Measurements from ENCODE around the gene UFD1. TPM values are rescaled to one million over a fixed set of nuclear protein-coding genes. Genes with fewer than 3 reads are reported as not detected.

Gene UFD1
- total RNA-seq, 8 experiments from 2014 or later: 18.1 to 100 (median 51.4) TPM

GRCh38 chr22:19419086-19419463, 59.9 kb downstream of the UFD1 start:
- WGBS, 10 experiments: 67 to 100% (median 82%) methylated on average over 1 to 4 of the region's 5 CpGs; no CpG with 5 or more reads in 6 of the 10 experiments
- peak overlapping the region in 1 of 2 donors; percentile 48 for H3K27ac ChIP-seq

DNA sequence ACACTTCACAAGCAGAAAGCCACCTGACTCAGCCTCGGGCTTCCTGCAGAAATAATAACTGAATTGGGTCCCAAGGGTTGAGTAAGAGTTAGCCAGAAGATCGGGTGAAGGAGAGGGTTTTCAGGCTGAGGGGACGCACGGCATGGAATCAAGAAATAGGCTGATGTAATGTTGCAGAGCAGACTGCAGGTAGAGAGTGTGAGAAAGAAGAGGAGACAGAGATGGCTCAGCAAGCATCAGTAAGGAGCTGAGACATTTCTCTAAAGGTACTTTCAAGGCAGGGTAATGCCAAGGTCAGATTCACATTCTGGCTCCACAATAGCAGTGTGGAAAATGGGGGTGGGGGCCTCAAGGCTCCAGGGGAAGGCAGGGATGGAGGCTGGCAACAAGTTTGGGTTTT, 66.1 kb downstream of the UFD1 start:
- H3K4me3 ChIP-seq: no peak overlapping the region
- peak overlapping the region; percentile 45 to 49 for H3K27ac ChIP-seq
- WGBS, 10 experiments: 60 to 100% (median 92%) methylated on average over 1 to 4 of the region's 4 CpGs; no CpG with 5 or more reads in 4 of the 10 experiments
- peaks cover 0 to 8% of the 10 kb centered on the region in 2 donors for H3K4me1 ChIP-seq (replicated peaks in 1 of 2)
- ATAC-seq (replicated peaks in 6 of 8): peak in 4 of 8 experiments; percentile 38 to 85 (median 80)
- in situ Hi-C loops (cut with MboI; ENCODE audit: low pct_unique_long_range_greater_than_20kb in 2 of 9, low sequenced_read_pairs in 9 of 9, unreplicated experiment in 9 of 9): no loop called here

More at GRCh38 chr22:19419086-19419463, 59.9 kb downstream of the UFD1 start:
- ATAC-seq (replicated peaks in 6 of 8): no peak
- no peaks in the 10 kb centered on the region for H3K4me1 ChIP-seq (replicated peaks in 1 of 2)
- in situ Hi-C loops (cut with MboI; ENCODE audit: low pct_unique_long_range_greater_than_20kb in 2 of 9, low sequenced_read_pairs in 9 of 9, unreplicated experiment in 9 of 9): no loop called here
- no peak overlapping the region for H3K4me3 ChIP-seq

- peak overlapping the region in 1 of 2 donors; percentile 45 for H3K27ac ChIP-seq
- ATAC-seq (replicated peaks in 6 of 8): peak in 5 of 8 experiments; percentile 43 to 87 (median 85)
- in situ Hi-C loops (cut with MboI; ENCODE audit: low pct_unique_long_range_greater_than_20kb in 2 of 9, low sequenced_read_pairs in 9 of 9, unreplicated experiment in 9 of 9): no loop called here
- H3K4me3 ChIP-seq: no peak overlapping the region
- whole genome bisulfite sequencing, 10 experiments: 75 to 100% (median 93%) methylated on average over 2 to 4 of the region's 4 CpGs; no CpG with 5 or more reads in 2 of the 10 experiments
- peaks cover 0 to 8% of the 10 kb centered on the region in 2 donors for H3K4me1 ChIP-seq (replicated peaks in 1 of 2)
Observed at GRCh38 chr22:19412478-19412877, 66.5 kb downstream of the UFD1 start.

- Histone ChIP-seq H3K4me3 (no peak overlapping the region), H3K27ac (no peak overlapping the region), H3K4me1 (replicated peaks in 1 of 2) (peaks cover 0 to 8% of the 10 kb centered on the region in 2 donors)
- no peak for ATAC-seq (replicated peaks in 6 of 8)
- in situ Hi-C loops (cut with MboI; ENCODE audit: low pct_unique_long_range_greater_than_20kb in 2 of 9, low sequenced_read_pairs in 9 of 9, unreplicated experiment in 9 of 9): no loop called here
- 100% methylated on average over 1 of the region's 1 CpG; no CpG with 5 or more reads in 8 of the 10 experiments for WGBS, 10 experiments
Observed at GRCh38 chr22:19411690-19412045, 67.3 kb downstream of the UFD1 start.

GRCh38 chr22:19410941-19411689, 67.9 kb downstream of the UFD1 start:
- 82 to 100% (median 92%) methylated on average over 1 to 5 of the region's 6 CpGs; no CpG with 5 or more reads in 1 of the 10 experiments for WGBS, 10 experiments
- Histone ChIP-seq H3K4me3 (no peak overlapping the region), H3K4me1 (replicated peaks in 1 of 2) (peaks cover 0 to 8% of the 10 kb centered on the region in 2 donors), H3K27ac (peak overlapping the region in 1 of 2 donors; percentile 53)
- ATAC-seq (replicated peaks in 6 of 8): no peak
- in situ Hi-C loops (cut with MboI; ENCODE audit: low pct_unique_long_range_greater_than_20kb in 2 of 9, low sequenced_read_pairs in 9 of 9, unreplicated experiment in 9 of 9): no loop called here

GRCh38 chr22:19407649-19408606, 71.1 kb downstream of the UFD1 start:
- 71 to 100% (median 94%) methylated on average over 1 to 10 of the region's 16 CpGs for WGBS, 10 experiments
- H3K4me1 ChIP-seq (replicated peaks in 1 of 2): peaks cover 0 to 4% of the 10 kb centered on the region in 2 donors
- ATAC-seq (replicated peaks in 6 of 8): no peak
- in situ Hi-C loops (cut with MboI; ENCODE audit: low pct_unique_long_range_greater_than_20kb in 2 of 9, low sequenced_read_pairs in 9 of 9, unreplicated experiment in 9 of 9): no loop called here
- H3K27ac ChIP-seq: no peak overlapping the region
- H3K4me3 ChIP-seq: no peak overlapping the region

DNA sequence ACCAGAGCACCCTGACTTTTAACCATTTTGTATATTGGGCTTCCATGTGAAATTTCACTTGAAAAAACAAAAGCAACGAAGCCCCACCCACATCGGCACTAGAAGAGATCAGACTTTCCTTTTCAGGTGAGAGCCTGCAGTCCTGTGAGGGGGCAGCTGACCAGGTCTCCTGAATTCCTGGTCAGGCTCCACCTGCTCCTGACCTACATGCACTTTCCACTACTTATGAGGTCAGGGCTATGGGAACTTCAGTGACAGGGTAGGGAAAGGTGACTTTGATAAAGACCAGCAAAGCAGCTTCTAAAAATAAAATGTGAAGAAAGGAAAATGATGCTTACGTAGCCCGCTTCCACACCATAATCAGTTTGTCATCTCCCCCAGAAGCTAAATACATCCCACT, 72.1 kb downstream of the UFD1 start:
- Histone ChIP-seq H3K27ac (peak overlapping the region in 1 of 2 donors; percentile 49), H3K4me3 (no peak overlapping the region), H3K4me1 (replicated peaks in 1 of 2) (no peaks in the 10 kb centered on the region)
- ATAC-seq (replicated peaks in 6 of 8): no peak
- WGBS, 10 experiments: 67 to 100% (median 90%) methylated on average over 1 to 4 of the region's 4 CpGs; no CpG with 5 or more reads in 1 of the 10 experiments
- in situ Hi-C loops (cut with MboI; ENCODE audit: low pct_unique_long_range_greater_than_20kb in 2 of 9, low sequenced_read_pairs in 9 of 9, unreplicated experiment in 9 of 9): no loop called here

GRCh38 chr22:19406281-19406811, 72.6 kb downstream of the UFD1 start:
- Histone ChIP-seq H3K4me1 (replicated peaks in 1 of 2) (no peaks in the 10 kb centered on the region), H3K4me3 (no peak overlapping the region), H3K27ac (peak overlapping the region in 1 of 2 donors; percentile 16)
- no peak for ATAC-seq (replicated peaks in 6 of 8)
- 83 to 100% (median 97%) methylated on average over 1 to 3 of the region's 3 CpGs; no CpG with 5 or more reads in 4 of the 10 experiments for WGBS, 10 experiments
- in situ Hi-C loops (cut with MboI; ENCODE audit: low pct_unique_long_range_greater_than_20kb in 2 of 9, low sequenced_read_pairs in 9 of 9, unreplicated experiment in 9 of 9): no loop called here

- in situ Hi-C loops (cut with MboI; ENCODE audit: low pct_unique_long_range_greater_than_20kb in 2 of 9, low sequenced_read_pairs in 9 of 9, unreplicated experiment in 9 of 9): no loop called here
- Histone ChIP-seq H3K27ac (no peak overlapping the region), H3K4me3 (no peak overlapping the region), H3K4me1 (replicated peaks in 1 of 2) (no peaks in the 10 kb centered on the region)
- 67 to 94% methylated on average over 1 to 4 of the region's 8 CpGs; no CpG with 5 or more reads in 8 of the 10 experiments for WGBS, 10 experiments
- no peak for ATAC-seq (replicated peaks in 6 of 8)
Observed at GRCh38 chr22:19405652-19406051, 73.3 kb downstream of the UFD1 start.

DNA sequence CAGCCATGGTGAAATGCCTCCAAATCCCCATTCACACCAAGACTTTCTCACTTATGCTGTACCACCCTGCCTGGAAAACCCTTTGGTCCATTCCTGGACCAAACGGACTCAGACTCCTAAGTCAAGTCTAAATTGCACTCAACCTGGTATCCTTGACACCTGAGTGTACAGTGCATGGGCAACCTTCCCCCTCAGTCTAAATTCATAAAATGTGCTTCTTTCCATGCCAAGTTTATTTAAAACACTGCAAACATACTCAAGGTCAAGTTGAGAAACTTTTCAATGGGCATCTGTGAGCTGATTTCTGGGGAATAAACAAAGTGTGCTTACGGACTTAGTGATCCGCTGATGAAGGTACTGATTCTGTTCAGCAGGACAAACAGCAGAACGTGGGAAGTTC, 73.9 kb downstream of the UFD1 start:
- H3K4me1 ChIP-seq (replicated peaks in 1 of 2): no peaks in the 10 kb centered on the region
- in situ Hi-C loops (cut with MboI; ENCODE audit: low pct_unique_long_range_greater_than_20kb in 2 of 9, low sequenced_read_pairs in 9 of 9, unreplicated experiment in 9 of 9): no loop called here
- WGBS, 10 experiments: 67 to 100% (median 98%) methylated on average over 1 to 4 of the region's 4 CpGs; no CpG with 5 or more reads in 2 of the 10 experiments
- no peak for ATAC-seq (replicated peaks in 6 of 8)
- no peak overlapping the region for H3K4me3 ChIP-seq
- no peak overlapping the region for H3K27ac ChIP-seq

GRCh38 chr22:19404676-19405075, 74.3 kb downstream of the UFD1 start:
- ATAC-seq (replicated peaks in 6 of 8): no peak
- Histone ChIP-seq H3K4me3 (no peak overlapping the region), H3K27ac (no peak overlapping the region), H3K4me1 (replicated peaks in 1 of 2) (no peaks in the 10 kb centered on the region)
- 83 to 100% (median 100%) methylated on average over 1 to 3 of the region's 3 CpGs; no CpG with 5 or more reads in 2 of the 10 experiments for WGBS, 10 experiments
- in situ Hi-C loops (cut with MboI; ENCODE audit: low pct_unique_long_range_greater_than_20kb in 2 of 9, low sequenced_read_pairs in 9 of 9, unreplicated experiment in 9 of 9): no loop called here

GRCh38 chr22:19402642-19403191, 76.3 kb downstream of the UFD1 start:
- Histone ChIP-seq H3K4me1 (replicated peaks in 1 of 2) (no peaks in the 10 kb centered on the region), H3K27ac (no peak overlapping the region), H3K4me3 (no peak overlapping the region)
- no peak for ATAC-seq (replicated peaks in 6 of 8)
- in situ Hi-C loops (cut with MboI; ENCODE audit: low pct_unique_long_range_greater_than_20kb in 2 of 9, low sequenced_read_pairs in 9 of 9, unreplicated experiment in 9 of 9): no loop called here
- 79 to 100% (median 98%) methylated on average over 1 to 4 of the region's 4 CpGs; no CpG with 5 or more reads in 1 of the 10 experiments for WGBS, 10 experiments
